ENCODE measurements around the gene ADPRHL1. TPM values are rescaled to one million over a fixed set of nuclear protein-coding genes. Genes with fewer than 3 reads are reported as not detected.

ADPRHL1 gene
- total and polyA plus RNA-seq, 4 donors = 0.28 to 0.67 (median 0.55) TPM

- no peak for DNase-seq (ENCODE audit: low spot score)
- Histone ChIP-seq H3K36me3 (ENCODE audit: control insufficient read depth in 4 of 4, insufficient read depth in 3 of 4, low read depth in 1 of 4, low read length in 3 of 4) (no peaks in the 10 kb centered on the region), H3K27ac (ENCODE audit: low read depth in 1 of 2, low read length in 2 of 2) (no peak overlapping the region), H3K9me3 (ENCODE audit: control insufficient read depth in 4 of 4, low read length in 3 of 4) (no peaks in the 10 kb centered on the region), H3K9ac (ENCODE audit: low read depth in 1 of 2, low read length in 2 of 2) (no peak overlapping the region), H3K4me3 (ENCODE audit: low read depth in 1 of 3, low read length in 3 of 3) (no peak overlapping the region), H3K4me1 (ENCODE audit: control insufficient read depth in 4 of 4, insufficient read depth in 4 of 4, low read length in 3 of 4) (no peaks in the 10 kb centered on the region), H3K27me3 (ENCODE audit: control insufficient read depth in 4 of 4, insufficient read depth in 4 of 4, low read length in 3 of 4) (no peaks in the 10 kb centered on the region)
- 80% methylated on average over 16 of the region's 16 CpGs for WGBS
- no peak for TF ChIP-seq YY1 (IDR thresholded peaks at IDR 0.05)
- TF ChIP-seq NR2F2 (IDR thresholded peaks at IDR 0.05) = no peak
- TF ChIP-seq CTCF (IDR thresholded peaks at IDR 0.05; ENCODE audit: low read depth, low read length, missing input control) = no peak
Observed at GRCh38 chr13:113417836-113418721, 35.2 kb downstream of the ADPRHL1 start.

GRCh38 chr13:113417008-113417751 is 36.1 kb downstream of the ADPRHL1 start:
- no peak overlapping the region for H3K9ac ChIP-seq (ENCODE audit: low read depth in 1 of 2, low read length in 2 of 2)
- no peaks in the 10 kb centered on the region for H3K9me3 ChIP-seq (ENCODE audit: control insufficient read depth in 4 of 4, low read length in 3 of 4)
- H3K27ac ChIP-seq (ENCODE audit: low read depth in 1 of 2, low read length in 2 of 2) = no peak overlapping the region
- no peak overlapping the region for H3K4me3 ChIP-seq (ENCODE audit: low read depth in 1 of 3, low read length in 3 of 3)
- no peaks in the 10 kb centered on the region for H3K36me3 ChIP-seq (ENCODE audit: control insufficient read depth in 4 of 4, insufficient read depth in 3 of 4, low read depth in 1 of 4, low read length in 3 of 4)
- WGBS = 74% methylated on average over 28 of the region's 28 CpGs
- TF ChIP-seq TAF1 (conservative IDR thresholded peaks at IDR 0.05) (no peak), ATF3 (IDR thresholded peaks at IDR 0.05) (no peak), SP1 (IDR thresholded peaks at IDR 0.05) (no peak), FOXA2 (IDR thresholded peaks at IDR 0.05) (no peak), NR2F2 (IDR thresholded peaks at IDR 0.05) (no peak), GABPA (IDR thresholded peaks at IDR 0.05 in 1 of 2, conservative IDR thresholded peaks at IDR 0.05 in 1 of 2) (no peak)
- H3K4me1 ChIP-seq (ENCODE audit: control insufficient read depth in 4 of 4, insufficient read depth in 4 of 4, low read length in 3 of 4) = no peaks in the 10 kb centered on the region
- no peaks in the 10 kb centered on the region for H3K27me3 ChIP-seq (ENCODE audit: control insufficient read depth in 4 of 4, insufficient read depth in 4 of 4, low read length in 3 of 4)
- no peak for DNase-seq (ENCODE audit: low spot score)

GRCh38 chr13:113415825-113416224 is 37.5 kb downstream of the ADPRHL1 start:
- 89% methylated on average over 8 of the region's 8 CpGs for WGBS
- Histone ChIP-seq H3K27me3 (ENCODE audit: control insufficient read depth in 4 of 4, insufficient read depth in 4 of 4, low read length in 3 of 4) (no peaks in the 10 kb centered on the region), H3K4me1 (ENCODE audit: control insufficient read depth in 4 of 4, insufficient read depth in 4 of 4, low read length in 3 of 4) (no peaks in the 10 kb centered on the region), H3K4me3 (ENCODE audit: low read depth in 1 of 3, low read length in 3 of 3) (no peak overlapping the region), H3K9ac (ENCODE audit: low read depth in 1 of 2, low read length in 2 of 2) (no peak overlapping the region), H3K9me3 (ENCODE audit: control insufficient read depth in 4 of 4, low read length in 3 of 4) (no peaks in the 10 kb centered on the region), H3K27ac (ENCODE audit: low read depth in 1 of 2, low read length in 2 of 2) (no peak overlapping the region), H3K36me3 (ENCODE audit: control insufficient read depth in 4 of 4, insufficient read depth in 3 of 4, low read depth in 1 of 4, low read length in 3 of 4) (no peaks in the 10 kb centered on the region)
- TF ChIP-seq EGR1 (IDR thresholded peaks at IDR 0.05; ENCODE audit: low read depth in 2 of 2) (no peak), TAF1 (conservative IDR thresholded peaks at IDR 0.05) (no peak), GABPA (IDR thresholded peaks at IDR 0.05 in 1 of 2, conservative IDR thresholded peaks at IDR 0.05 in 1 of 2) (no peak), CTCF (IDR thresholded peaks at IDR 0.05; ENCODE audit: low read depth, low read length, missing input control) (no peak), REST (IDR thresholded peaks at IDR 0.05) (no peak), FOXA2 (IDR thresholded peaks at IDR 0.05) (no peak), YY1 (IDR thresholded peaks at IDR 0.05) (no peak)
- DNase-seq (ENCODE audit: low spot score) = no peak
